ENCODE measurements around the gene MBTD1.

The MBTD1 gene

DNA sequence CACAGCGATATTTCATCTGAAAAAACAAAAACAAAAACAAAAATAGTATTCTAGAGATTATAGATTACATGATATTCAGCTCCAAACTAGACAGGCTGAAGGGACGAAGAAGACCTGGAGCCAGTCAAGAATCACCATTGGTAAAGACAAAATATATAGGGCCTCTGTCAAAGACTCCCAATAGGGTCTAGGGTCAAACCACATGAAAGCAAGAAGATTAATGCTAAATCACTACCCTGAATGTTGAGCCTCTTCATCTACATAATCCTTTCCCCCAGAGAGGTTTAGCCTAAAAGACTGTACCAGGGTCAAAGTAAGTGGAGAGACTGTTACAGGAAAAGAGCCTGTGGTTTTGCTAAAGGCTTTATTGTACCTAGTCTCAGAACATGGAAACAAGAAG, 117.3 kb downstream of the MBTD1 start:
- no peak for DNase-seq

DNA sequence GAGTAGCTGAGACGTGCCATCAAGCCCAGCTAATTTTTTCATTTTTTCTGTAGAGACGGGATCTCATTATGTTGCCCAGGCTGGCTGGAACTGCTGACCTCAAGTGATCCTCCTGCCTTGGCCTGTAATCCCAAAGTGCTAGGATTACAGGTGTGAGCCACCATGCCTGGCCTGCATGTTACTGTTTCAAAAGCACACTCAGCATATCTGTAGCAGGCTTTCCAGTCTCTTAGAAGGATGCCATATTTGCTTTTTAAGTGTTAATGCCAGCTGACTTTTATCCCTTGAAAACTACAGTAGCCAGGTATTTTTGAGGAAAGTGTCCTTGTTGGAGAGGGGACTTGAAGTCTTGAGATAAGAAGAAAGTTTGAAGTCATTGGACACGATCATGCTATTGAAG, 123.9 kb downstream of the MBTD1 start:
- no peak for DNase-seq

DNA sequence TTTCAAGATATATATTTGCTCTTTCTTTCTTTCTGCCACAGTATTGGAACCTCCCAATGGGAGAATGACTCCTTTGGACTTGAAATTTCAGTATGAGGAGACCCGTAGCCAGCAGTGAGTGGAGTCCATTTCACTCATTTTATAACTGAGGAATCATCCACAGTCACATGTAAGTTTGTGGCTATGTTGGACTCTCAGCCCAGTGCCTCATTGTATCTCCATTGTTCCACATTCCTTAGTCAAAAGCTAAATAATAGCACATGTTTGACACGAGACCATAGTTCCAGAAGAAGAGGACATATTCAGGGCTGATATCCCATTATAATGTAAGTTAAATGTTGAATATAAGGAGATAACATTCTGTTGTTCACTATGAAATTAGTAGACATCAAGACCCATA, 126.5 kb downstream of the MBTD1 start:
- DNase-seq = no peak

DNA sequence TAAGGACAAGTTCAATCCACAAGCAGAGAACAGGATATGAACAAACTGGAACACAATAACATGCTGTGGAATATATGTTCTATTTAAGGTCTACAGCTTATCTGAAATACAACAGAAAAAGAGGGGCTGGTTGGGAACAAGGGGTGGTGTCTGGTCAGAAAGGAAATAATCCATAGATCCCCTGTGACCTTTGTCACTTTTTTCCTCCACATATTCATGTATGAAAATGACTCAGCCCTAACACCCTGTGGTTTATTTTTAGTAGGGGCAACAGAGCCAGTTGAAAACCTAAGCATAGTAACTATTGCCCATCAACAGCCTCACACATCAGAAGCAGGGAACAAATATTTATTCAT, 126.9 kb downstream of the MBTD1 start:
- no peak for DNase-seq

DNA sequence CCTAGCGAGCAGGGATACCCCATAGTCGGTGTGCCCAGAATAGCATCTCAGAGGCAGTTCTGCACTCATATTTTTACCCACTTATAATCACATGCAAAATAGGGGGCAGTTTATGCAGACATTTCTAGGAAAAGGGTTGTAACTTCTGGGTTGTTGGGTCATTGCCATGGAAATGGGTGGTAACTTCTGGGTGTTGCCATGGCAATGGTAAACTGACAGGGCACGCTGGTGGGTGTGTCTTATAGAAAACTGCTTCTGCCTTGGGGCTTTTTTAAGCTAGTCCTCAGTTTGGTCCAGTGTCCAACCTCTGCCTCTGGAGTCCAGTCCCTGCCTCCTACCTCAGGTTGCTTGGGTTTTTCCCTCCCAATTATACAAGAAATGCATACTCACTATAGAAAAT, 131.8 kb downstream of the MBTD1 start:
- no peak for DNase-seq
